ENCODE measurements around the gene MPI.

GRCh38 chr15:74854453-74855022 is 35.3 kb upstream of the MPI start:
- no peak for TF ChIP-seq CTCF (IDR thresholded peaks at IDR 0.05; ENCODE audit: low read depth, low read length, missing input control)
- no peak for TF ChIP-seq RAD21 (IDR thresholded peaks at IDR 0.05)
- TF ChIP-seq GABPA (IDR thresholded peaks at IDR 0.05 in 1 of 2, conservative IDR thresholded peaks at IDR 0.05 in 1 of 2) = no peak
- no peak for TF ChIP-seq SP1 (IDR thresholded peaks at IDR 0.05)
- TF ChIP-seq MAX (IDR thresholded peaks at IDR 0.05) = no peak
- no peak for TF ChIP-seq YY1 (IDR thresholded peaks at IDR 0.05)
- TF ChIP-seq FOXA2 (IDR thresholded peaks at IDR 0.05) = no peak
- TF ChIP-seq TAF1 (conservative IDR thresholded peaks at IDR 0.05) = no peak
- TF ChIP-seq JUND (IDR thresholded peaks at IDR 0.05) = no peak
- no peak for TF ChIP-seq ATF3 (IDR thresholded peaks at IDR 0.05)
- TF ChIP-seq REST (IDR thresholded peaks at IDR 0.05) = no peak
- TF ChIP-seq ZBTB33 (IDR thresholded peaks at IDR 0.05) = no peak
- no peak for TF ChIP-seq HNF4A (conservative IDR thresholded peaks at IDR 0.05)

Data from liver (tissue), 3 donors.